ENCODE measurements around the gene ACADS. TPM values are rescaled to one million over a fixed set of nuclear protein-coding genes. Genes with fewer than 3 reads are reported as not detected.
A peak's percentile ranks its signal among the peaks of the same experiment; 100 is the strongest.

Gene ACADS
- total RNA-seq, 4 donors from 2014 or later: 166 to 224 (median 200) TPM

- ATAC-seq: no peak
- TF ChIP-seq CTCF (IDR thresholded peaks at IDR 0.05 in 4 of 5, conservative IDR thresholded peaks at IDR 0.05 in 1 of 5): no peak
- TF ChIP-seq POLR2A (IDR thresholded peaks at IDR 0.05): no peak
- Histone ChIP-seq H3K36me3 (peaks cover 0 to 9% of the 10 kb centered on the region in 2 donors), H3K27ac (peak overlapping the region in 2 of 4 donors; percentile 78 to 83), H3K27me3 (no peaks in the 10 kb centered on the region), H3K9me3 (no peaks in the 10 kb centered on the region), H3K4me1 (peaks cover 0 to 8% of the 10 kb centered on the region in 2 donors), H3K4me3 (no peak overlapping the region)
- in situ Hi-C loops (cut with MboI; ENCODE audit: low sequenced_read_pairs in 4 of 4): no loop called here
- DNase-seq: no peak
- intact Hi-C loops (cut with DNase I; ENCODE audit: low total_unique reads): no loop called here
These were observed 15.2 kb downstream of the ACADS start for GRCh38 chr12:120740871-120741270.

GRCh38 chr12:120741476-120742421 lies 16.1 kb downstream of the ACADS start:
- DNase-seq: peak; percentile 58 to 89
- peak; percentile 79 to 93 for ATAC-seq
- Histone ChIP-seq H3K27me3 (no peaks in the 10 kb centered on the region), H3K4me3 (no peak overlapping the region), H3K36me3 (peaks cover 0 to 9% of the 10 kb centered on the region in 2 donors), H3K4me1 (peaks cover 0 to 8% of the 10 kb centered on the region in 2 donors), H3K9me3 (no peaks in the 10 kb centered on the region), H3K27ac (peak overlapping the region; percentile 26 to 83 (median 74))
- TF ChIP-seq POLR2A (IDR thresholded peaks at IDR 0.05): no peak
- TF ChIP-seq CTCF (IDR thresholded peaks at IDR 0.05 in 4 of 5, conservative IDR thresholded peaks at IDR 0.05 in 1 of 5): no peak
- in situ Hi-C loops (cut with MboI; ENCODE audit: low sequenced_read_pairs in 4 of 4) (no loop called here), intact Hi-C loops (cut with DNase I; ENCODE audit: low total_unique reads) (no loop called here)

- in situ Hi-C loops (cut with MboI; ENCODE audit: low sequenced_read_pairs in 4 of 4): no loop called here
These were observed 19.4 kb downstream of the ACADS start for GRCh38 chr12:120744922-120745493.

GRCh38 chr12:120748242-120748641 lies 22.6 kb downstream of the ACADS start:
- Histone ChIP-seq H3K9me3 (no peaks in the 10 kb centered on the region), H3K27ac (no peak overlapping the region), H3K4me1 (peaks cover 0 to 5% of the 10 kb centered on the region in 2 donors), H3K36me3 (no peaks in the 10 kb centered on the region), H3K27me3 (no peaks in the 10 kb centered on the region), H3K4me3 (no peak overlapping the region)
- in situ Hi-C loops (cut with MboI; ENCODE audit: low sequenced_read_pairs in 4 of 4) (no loop called here), intact Hi-C loops (cut with DNase I; ENCODE audit: low total_unique reads) (no loop called here)
- no peak for DNase-seq
- TF ChIP-seq POLR2A (IDR thresholded peaks at IDR 0.05) (no peak), CTCF (IDR thresholded peaks at IDR 0.05 in 4 of 5, conservative IDR thresholded peaks at IDR 0.05 in 1 of 5) (no peak)
- no peak for ATAC-seq

More at GRCh38 chr12:120744922-120745493, 19.4 kb downstream of the ACADS start:
- Histone ChIP-seq H3K27ac (no peak overlapping the region), H3K27me3 (no peaks in the 10 kb centered on the region), H3K4me1 (peaks cover 0 to 8% of the 10 kb centered on the region in 2 donors), H3K9me3 (no peaks in the 10 kb centered on the region), H3K36me3 (no peaks in the 10 kb centered on the region), H3K4me3 (no peak overlapping the region)
- intact Hi-C loops (cut with DNase I; ENCODE audit: low total_unique reads): no loop called here
- ATAC-seq: no peak
- TF ChIP-seq POLR2A (IDR thresholded peaks at IDR 0.05) (no peak), CTCF (IDR thresholded peaks at IDR 0.05 in 4 of 5, conservative IDR thresholded peaks at IDR 0.05 in 1 of 5) (no peak)
- no peak for DNase-seq

All from gastrocnemius medialis (tissue), 4 donors.